OCI-LY3 (cell line): ENCODE data around the gene CDK7.

Source experiments
- EZH2phosphoT487 ChIP-seq: fragments of 200-600 bp; shearing (Covaris generic); IDR thresholded peaks from 2 replicates; pipeline ENCODE4 v1.6.1; 2018; ENCODE audit warnings: antibody characterized with exemption, mixed run types, low read depth
- TF ChIP-seq, protein P1 (sequence below): fragments of 200-600, 300-600 bp; sonication (generic); IDR thresholded peaks from 2 replicates; pipeline ENCODE4 v1.5.1; 2014; ENCODE audit warnings: antibody characterized with exemption, low read length, low read depth

DNA sequence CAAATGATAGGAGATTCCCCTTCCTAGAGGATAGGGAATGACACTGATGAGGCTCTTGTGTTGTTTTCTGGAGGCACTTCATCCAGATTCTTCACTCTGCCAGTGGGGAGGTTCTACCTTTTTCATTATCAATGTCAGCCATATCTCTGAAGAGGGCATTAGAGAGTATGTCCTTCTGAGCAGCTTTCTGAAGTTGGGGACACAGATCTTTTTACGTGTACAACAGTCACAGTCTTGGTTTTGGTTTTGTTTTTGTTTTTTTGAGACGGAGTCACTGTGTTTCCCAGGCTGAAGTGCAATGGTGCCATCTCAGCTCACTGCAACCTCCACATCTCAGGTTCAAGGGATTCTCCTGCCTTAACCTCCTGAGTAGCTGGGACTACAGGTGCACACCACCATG is 22.7 kb upstream of the CDK7 start:
- no peak for TF ChIP-seq EZH2phosphoT487
- TF ChIP-seq, protein P1, sequence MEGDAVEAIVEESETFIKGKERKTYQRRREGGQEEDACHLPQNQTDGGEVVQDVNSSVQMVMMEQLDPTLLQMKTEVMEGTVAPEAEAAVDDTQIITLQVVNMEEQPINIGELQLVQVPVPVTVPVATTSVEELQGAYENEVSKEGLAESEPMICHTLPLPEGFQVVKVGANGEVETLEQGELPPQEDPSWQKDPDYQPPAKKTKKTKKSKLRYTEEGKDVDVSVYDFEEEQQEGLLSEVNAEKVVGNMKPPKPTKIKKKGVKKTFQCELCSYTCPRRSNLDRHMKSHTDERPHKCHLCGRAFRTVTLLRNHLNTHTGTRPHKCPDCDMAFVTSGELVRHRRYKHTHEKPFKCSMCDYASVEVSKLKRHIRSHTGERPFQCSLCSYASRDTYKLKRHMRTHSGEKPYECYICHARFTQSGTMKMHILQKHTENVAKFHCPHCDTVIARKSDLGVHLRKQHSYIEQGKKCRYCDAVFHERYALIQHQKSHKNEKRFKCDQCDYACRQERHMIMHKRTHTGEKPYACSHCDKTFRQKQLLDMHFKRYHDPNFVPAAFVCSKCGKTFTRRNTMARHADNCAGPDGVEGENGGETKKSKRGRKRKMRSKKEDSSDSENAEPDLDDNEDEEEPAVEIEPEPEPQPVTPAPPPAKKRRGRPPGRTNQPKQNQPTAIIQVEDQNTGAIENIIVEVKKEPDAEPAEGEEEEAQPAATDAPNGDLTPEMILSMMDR: no peak
